HepG2 (cell line): Measurements from ENCODE around the gene JMJD4. TPM values are rescaled to one million over a fixed set of nuclear protein-coding genes. Genes with fewer than 3 reads are reported as not detected.

Source experiments
- ATAC-seq: fragments of 200-7000 bp; cut with Tn5 transposase; 3 replicates; pipeline ENCODE4 v1.9.1; 2020; ENCODE audit warnings: mild to moderate bottlenecking, moderate library complexity
- BruUV-seq: library from RNA; stranded (reverse); fragments of 400-500 nt; replicated peaks from 2 replicates; lab custom pipeline; 2021; lab: Mats Ljungman, UMichigan
- CTCF ChIA-PET: fragments of 300-600 bp; formaldehyde crosslinking; extraction: SDS; loops from one replicate; lab custom pipeline; 2021; ENCODE audit warnings: low total read pairs, inconsistent platforms, low intra/inter-chr PET ratio; lab: Yijun Ruan, JAX
- POLR2A ChIA-PET: fragments of 350-600 bp; sonication (Branson Sonifier 250); formaldehyde crosslinking; loops from one replicate; lab custom pipeline; 2020; ENCODE audit warnings: antibody characterized with exemption, inconsistent platforms; lab: Yijun Ruan, JAX
- DNase-seq: peaks from one replicate; pipeline ENCODE4 v3.0.0-alpha.2; 2015; ENCODE audit warnings: low spot score
- FAIRE-seq: peaks from 3 replicates; lab custom pipeline; 2011; peaks lifted over from hg19 to GRCh38; lab: Jason Lieb, UNC
- H2AFZ ChIP-seq: one replicate; pipeline ENCODE4 v1.6.1; 2011; ENCODE audit warnings: low read length, inconsistent platforms
- H3K27ac ChIP-seq: fragments of 300-600 bp; 3 replicates; pipeline ENCODE4 v1.8.0; 2011; ENCODE audit warnings: mixed run types, mild to moderate bottlenecking, mixed read lengths, low read length, inconsistent platforms; ENCODE audit not compliant: insufficient read depth; ENCODE audit errors: extremely low read length
- H3K27me3 ChIP-seq, 2 experiments: fragments of 200-600 bp in 1 of 2; 2 replicates in 1 of 2; 3 replicates in 1 of 2; pipeline versions ENCODE4 v1.6.0 to v1.8.0; 2011; ENCODE audit warnings: low read length in 2 of 2, mild to moderate bottlenecking in 2 of 2, moderate library complexity in 2 of 2, inconsistent platforms in 1 of 2; ENCODE audit not compliant: insufficient read depth in 2 of 2, control insufficient read depth in 1 of 2
- H3K36me3 ChIP-seq, 2 experiments: fragments of 200-600 bp in 1 of 2; replicated peaks in 1 of 2; 2 replicates in 1 of 2; 3 replicates in 1 of 2; pipeline versions ENCODE4 v1.5.1 to v1.8.0; 2011; ENCODE audit warnings: low read length in 2 of 2, inconsistent platforms in 1 of 2; ENCODE audit not compliant: insufficient read depth in 2 of 2, control insufficient read depth in 1 of 2
- H3K4me1 ChIP-seq: 2 replicates; pipeline ENCODE4 v1.5.1; 2012; ENCODE audit warnings: low read length, inconsistent platforms; ENCODE audit not compliant: insufficient read depth
- H3K4me2 ChIP-seq: 2 replicates; pipeline ENCODE4 v1.6.0; 2011; ENCODE audit warnings: low read depth, low read length, inconsistent platforms
- H3K4me3 ChIP-seq, 3 experiments: fragments of 200-600 bp in 1 of 3; sonication (generic), shearing (Covaris generic) in 1 of 3; replicated peaks in 1 of 3; 2 replicates each; pipeline ENCODE4 v1.5.1; 2011 to 2016; ENCODE audit warnings: low read length in 3 of 3, inconsistent platforms in 2 of 3, low read depth in 2 of 3, mild to moderate bottlenecking in 2 of 3, control low read depth in 1 of 3, mixed read lengths in 1 of 3; ENCODE audit not compliant: insufficient read depth in 1 of 3
- H3K79me2 ChIP-seq: one replicate; pipeline ENCODE4 v1.6.1; 2011; ENCODE audit warnings: low read length, inconsistent platforms; ENCODE audit not compliant: insufficient read depth
- H3K9ac ChIP-seq: 2 replicates; pipeline ENCODE4 v1.6.0; 2011; ENCODE audit warnings: mild to moderate bottlenecking, low read depth, low read length, inconsistent platforms; ENCODE audit not compliant: insufficient read depth
- H3K9me3 ChIP-seq: 2 replicates; pipeline ENCODE4 v1.5.1; 2012; ENCODE audit warnings: mild to moderate bottlenecking, low read length
- H4K20me1 ChIP-seq: 2 replicates; pipeline ENCODE4 v1.6.0; 2011; ENCODE audit warnings: inconsistent platforms, mild to moderate bottlenecking, low read length, moderate library complexity; ENCODE audit not compliant: insufficient read depth
- YEATS2 ChIP-seq: sonication (generic); formaldehyde crosslinking; IDR thresholded peaks from 2 replicates; pipeline ENCODE4 v1.4.0; 2020; ENCODE audit warnings: missing genetic modification reagents, borderline replicate concordance
- ZNF17 ChIP-seq: sonication (generic); formaldehyde crosslinking; IDR thresholded peaks from 2 replicates; pipeline ENCODE4 v1.5.0; 2020; ENCODE audit warnings: mild to moderate bottlenecking, missing genetic modification reagents
- WGBS: methylation state at CpG from one replicate; pipeline ENCODE4 v1.1.6; 2017; ENCODE audit warnings: low lambda C conversion rate; 5-methylcytosine and 5-hydroxymethylcytosine counted together
- in situ Hi-C: cut with HindIII; loops from 2 replicates; pipeline ENCODE4 v1.10.0; 2017; ENCODE audit warnings: low pct_unique_long_range_greater_than_20kb; ENCODE audit not compliant: extremely low pct_ligation_motif_present
- intact Hi-C: fragments of 100-400 bp; cut with micrococcal nuclease; formaldehyde crosslinking; loops from one replicate; pipeline ENCODE4 v1.10.0; 2022; ENCODE audit not compliant: unreplicated experiment
- polyA plus RNA-seq, 8 experiments: library from polyadenylated mRNA; depleted of rRNA in 3 of 8; stranded (reverse) in 7 of 8; unstranded in 1 of 8; fragments of >200 nt; fragmentation: Illumina TruSeq in 4 of 8; extraction: Trizol in 4 of 8; gene quantifications; 2 replicates each; pipeline versions ENCODE4 v1.2.1 to v1.2.3, GENCODE V29; 2011 to 2016; ENCODE audit warnings: low read depth in 4 of 8, missing spikeins in 1 of 8, mixed read lengths in 1 of 8; ENCODE audit not compliant: insufficient read depth in 1 of 8
- total RNA-seq, 5 experiments: library from RNA; depleted of rRNA; stranded (reverse); fragments of >200 nt; fragmentation: Illumina TruSeq; extraction: Trizol; gene quantifications; 2 replicates each; pipeline ENCODE4 v1.2.3, GENCODE V29; 2016; ENCODE audit warnings: low read depth in 1 of 5
- TF ChIP-seq, protein P1 (sequence below): sonication (generic); formaldehyde crosslinking; IDR thresholded peaks from 2 replicates; pipeline ENCODE4 v1.5.0; 2020; ENCODE audit warnings: missing genetic modification reagents
- TF ChIP-seq, protein P2 (sequence below), 2 experiments: sonication (generic) in 1 of 2; formaldehyde crosslinking in 1 of 2; IDR thresholded peaks; 2 replicates each; pipeline versions ENCODE4 v1.4.0 to v1.6.1; 2016 to 2020; ENCODE audit warnings: borderline replicate concordance in 1 of 2, low read depth in 1 of 2, mild to moderate bottlenecking in 1 of 2, missing genetic modification reagents in 1 of 2
- TF ChIP-seq, protein P3 (sequence below): sonication (generic); formaldehyde crosslinking; IDR thresholded peaks from 2 replicates; pipeline ENCODE4 v1.8.0; 2022; ENCODE audit warnings: mild to moderate bottlenecking, missing genetic modification reagents

JMJD4 gene
- total and polyA plus RNA-seq, 2 of the 13 experiments (the other 11 are each of a cell fraction or from before 2014, with no cell fraction given), result 10.2 to 29.0 TPM

DNA sequence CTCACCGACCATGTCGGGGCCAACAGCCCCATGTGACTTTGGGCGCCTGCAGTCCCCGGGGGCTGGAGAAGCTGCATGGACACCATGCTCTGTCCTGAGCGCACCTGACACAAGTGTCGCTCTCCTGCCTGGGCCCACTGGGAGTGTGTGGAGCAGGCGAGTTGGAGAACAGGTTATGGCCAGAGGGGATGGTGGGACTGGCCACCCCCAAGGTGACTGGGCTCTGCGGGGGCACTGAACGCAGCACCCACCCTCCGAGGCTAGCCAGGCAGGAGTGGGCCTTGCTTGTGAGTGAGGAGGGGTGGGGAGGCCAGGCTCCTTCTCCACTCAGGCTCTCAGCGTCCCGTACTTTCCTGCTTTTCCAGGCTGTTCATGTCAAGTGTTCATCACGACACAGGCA lies 35.7 kb upstream of the JMJD4 start:
- in situ Hi-C loops, result no loop called here

More for the DNA sequence above, 35.7 kb upstream of the JMJD4 start:
- no TSS peak for BruUV-seq
- DNase-seq, result no peak
- Histone ChIP-seq H3K4me2 (no peak overlapping the region), H3K36me3 (peaks cover 10 to 46% of the 10 kb centered on the region in 2 experiments; a peak in 4 of 5 replicates), H3K27ac (no peak overlapping the region), H3K4me3 (no peak overlapping the region), H3K9ac (no peak overlapping the region), H4K20me1 (peaks cover 5% of the 10 kb centered on the region; the same call in 1 of the 2 replicates), H2AFZ (no peak overlapping the region), H3K4me1 (no peaks in the 10 kb centered on the region), H3K9me3 (no peaks in the 10 kb centered on the region), H3K79me2 (no peaks in the 10 kb centered on the region), H3K27me3 (no peaks in the 10 kb centered on the region)
- WGBS, result 98% methylated on average over 13 of the region's 13 CpGs
- ChIA-PET POLR2A (no interaction called here), CTCF (no interaction called here)
- ATAC-seq, result no peak
- intact Hi-C loops, result no loop called here
- no peak for FAIRE-seq
- TF ChIP-seq, protein P1, sequence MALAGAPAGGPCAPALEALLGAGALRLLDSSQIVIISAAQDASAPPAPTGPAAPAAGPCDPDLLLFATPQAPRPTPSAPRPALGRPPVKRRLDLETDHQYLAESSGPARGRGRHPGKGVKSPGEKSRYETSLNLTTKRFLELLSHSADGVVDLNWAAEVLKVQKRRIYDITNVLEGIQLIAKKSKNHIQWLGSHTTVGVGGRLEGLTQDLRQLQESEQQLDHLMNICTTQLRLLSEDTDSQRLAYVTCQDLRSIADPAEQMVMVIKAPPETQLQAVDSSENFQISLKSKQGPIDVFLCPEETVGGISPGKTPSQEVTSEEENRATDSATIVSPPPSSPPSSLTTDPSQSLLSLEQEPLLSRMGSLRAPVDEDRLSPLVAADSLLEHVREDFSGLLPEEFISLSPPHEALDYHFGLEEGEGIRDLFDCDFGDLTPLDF (CRISPR knock-in tag), result no peak
- no peak for TF ChIP-seq YEATS2 (CRISPR knock-in tag)
- TF ChIP-seq ZNF17 (CRISPR knock-in tag), result no peak
- TF ChIP-seq, protein P2, sequence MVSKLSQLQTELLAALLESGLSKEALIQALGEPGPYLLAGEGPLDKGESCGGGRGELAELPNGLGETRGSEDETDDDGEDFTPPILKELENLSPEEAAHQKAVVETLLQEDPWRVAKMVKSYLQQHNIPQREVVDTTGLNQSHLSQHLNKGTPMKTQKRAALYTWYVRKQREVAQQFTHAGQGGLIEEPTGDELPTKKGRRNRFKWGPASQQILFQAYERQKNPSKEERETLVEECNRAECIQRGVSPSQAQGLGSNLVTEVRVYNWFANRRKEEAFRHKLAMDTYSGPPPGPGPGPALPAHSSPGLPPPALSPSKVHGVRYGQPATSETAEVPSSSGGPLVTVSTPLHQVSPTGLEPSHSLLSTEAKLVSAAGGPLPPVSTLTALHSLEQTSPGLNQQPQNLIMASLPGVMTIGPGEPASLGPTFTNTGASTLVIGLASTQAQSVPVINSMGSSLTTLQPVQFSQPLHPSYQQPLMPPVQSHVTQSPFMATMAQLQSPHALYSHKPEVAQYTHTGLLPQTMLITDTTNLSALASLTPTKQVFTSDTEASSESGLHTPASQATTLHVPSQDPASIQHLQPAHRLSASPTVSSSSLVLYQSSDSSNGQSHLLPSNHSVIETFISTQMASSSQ (IDR thresholded peaks at IDR 0.05; ENCODE audit: low read depth), result no peak
- TF ChIP-seq, protein P2 (CRISPR knock-in tag; IDR thresholded peaks at IDR 0.05; ENCODE audit: borderline replicate concordance), result no peak
- TF ChIP-seq, protein P3, sequence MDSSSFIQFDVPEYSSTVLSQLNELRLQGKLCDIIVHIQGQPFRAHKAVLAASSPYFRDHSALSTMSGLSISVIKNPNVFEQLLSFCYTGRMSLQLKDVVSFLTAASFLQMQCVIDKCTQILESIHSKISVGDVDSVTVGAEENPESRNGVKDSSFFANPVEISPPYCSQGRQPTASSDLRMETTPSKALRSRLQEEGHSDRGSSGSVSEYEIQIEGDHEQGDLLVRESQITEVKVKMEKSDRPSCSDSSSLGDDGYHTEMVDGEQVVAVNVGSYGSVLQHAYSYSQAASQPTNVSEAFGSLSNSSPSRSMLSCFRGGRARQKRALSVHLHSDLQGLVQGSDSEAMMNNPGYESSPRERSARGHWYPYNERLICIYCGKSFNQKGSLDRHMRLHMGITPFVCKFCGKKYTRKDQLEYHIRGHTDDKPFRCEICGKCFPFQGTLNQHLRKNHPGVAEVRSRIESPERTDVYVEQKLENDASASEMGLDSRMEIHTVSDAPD (CRISPR knock-in tag), result no peak
- TF ChIP-seq, all 625 proteins: peak for 0
